Measurements from ENCODE around the gene SUMF1.

Gene SUMF1

GRCh38 chr3:4395448-4395847 is 71.6 kb downstream of the SUMF1 start:
- no peaks in the 10 kb centered on the region for H3K27me3 ChIP-seq (ENCODE audit: insufficient read depth, insufficient read length)
- TF ChIP-seq ZNF274 (IDR thresholded peaks at IDR 0.05; ENCODE audit: low read depth, low read length) (no peak), SUZ12 (IDR thresholded peaks at IDR 0.05; ENCODE audit: extremely low read depth, insufficient read depth, insufficient read length) (no peak), YY1 (IDR thresholded peaks at IDR 0.05; ENCODE audit: insufficient read depth, insufficient read length) (no peak)
- no peaks in the 10 kb centered on the region for H3K9me3 ChIP-seq (ENCODE audit: insufficient read depth, low read length)
- no peak overlapping the region for H3K9ac ChIP-seq (ENCODE audit: insufficient read length, low read depth)
- peaks cover 5% of the 10 kb centered on the region for H3K36me3 ChIP-seq (ENCODE audit: insufficient read depth, insufficient read length, low read length)
- H3K4me1 ChIP-seq (ENCODE audit: insufficient read depth, insufficient read length): no peaks in the 10 kb centered on the region
- DNase-seq (ENCODE audit: low read depth, low spot score): no peak
- H3K4me3 ChIP-seq (ENCODE audit: insufficient read length, low read depth): no peak overlapping the region

GRCh38 chr3:4394567-4394966 is 72.5 kb downstream of the SUMF1 start:
- H3K9me3 ChIP-seq (ENCODE audit: insufficient read depth, low read length): no peaks in the 10 kb centered on the region
- H3K4me1 ChIP-seq (ENCODE audit: insufficient read depth, insufficient read length): no peaks in the 10 kb centered on the region
- DNase-seq (ENCODE audit: low read depth, low spot score): no peak
- peaks cover 5% of the 10 kb centered on the region for H3K36me3 ChIP-seq (ENCODE audit: insufficient read depth, insufficient read length, low read length)
- H3K4me3 ChIP-seq (ENCODE audit: insufficient read length, low read depth): no peak overlapping the region
- H3K27me3 ChIP-seq (ENCODE audit: insufficient read depth, insufficient read length): no peaks in the 10 kb centered on the region
- H3K9ac ChIP-seq (ENCODE audit: insufficient read length, low read depth): no peak overlapping the region
- TF ChIP-seq YY1 (IDR thresholded peaks at IDR 0.05; ENCODE audit: insufficient read depth, insufficient read length) (no peak), SUZ12 (IDR thresholded peaks at IDR 0.05; ENCODE audit: extremely low read depth, insufficient read depth, insufficient read length) (no peak), ZNF274 (IDR thresholded peaks at IDR 0.05; ENCODE audit: low read depth, low read length) (no peak)

- H3K4me3 ChIP-seq (ENCODE audit: insufficient read length, low read depth): no peak overlapping the region
- H3K9ac ChIP-seq (ENCODE audit: insufficient read length, low read depth): no peak overlapping the region
- peaks cover 5% of the 10 kb centered on the region for H3K36me3 ChIP-seq (ENCODE audit: insufficient read depth, insufficient read length, low read length)
- TF ChIP-seq ZNF274 (IDR thresholded peaks at IDR 0.05; ENCODE audit: low read depth, low read length) (no peak), YY1 (IDR thresholded peaks at IDR 0.05; ENCODE audit: insufficient read depth, insufficient read length) (no peak), SUZ12 (IDR thresholded peaks at IDR 0.05; ENCODE audit: extremely low read depth, insufficient read depth, insufficient read length) (no peak)
- no peaks in the 10 kb centered on the region for H3K9me3 ChIP-seq (ENCODE audit: insufficient read depth, low read length)
- DNase-seq (ENCODE audit: low read depth, low spot score): no peak
- H3K4me1 ChIP-seq (ENCODE audit: insufficient read depth, insufficient read length): no peaks in the 10 kb centered on the region
- H3K27me3 ChIP-seq (ENCODE audit: insufficient read depth, insufficient read length): no peaks in the 10 kb centered on the region
Observed at GRCh38 chr3:4394048-4394447, 73.0 kb downstream of the SUMF1 start.

- Histone ChIP-seq H3K9me3 (ENCODE audit: insufficient read depth, low read length) (no peaks in the 10 kb centered on the region), H3K27me3 (ENCODE audit: insufficient read depth, insufficient read length) (no peaks in the 10 kb centered on the region), H3K36me3 (ENCODE audit: insufficient read depth, insufficient read length, low read length) (peaks cover 5% of the 10 kb centered on the region), H3K4me1 (ENCODE audit: insufficient read depth, insufficient read length) (no peaks in the 10 kb centered on the region), H3K9ac (ENCODE audit: insufficient read length, low read depth) (no peak overlapping the region), H3K4me3 (ENCODE audit: insufficient read length, low read depth) (no peak overlapping the region)
- TF ChIP-seq YY1 (IDR thresholded peaks at IDR 0.05; ENCODE audit: insufficient read depth, insufficient read length) (no peak), ZNF274 (IDR thresholded peaks at IDR 0.05; ENCODE audit: low read depth, low read length) (no peak), SUZ12 (IDR thresholded peaks at IDR 0.05; ENCODE audit: extremely low read depth, insufficient read depth, insufficient read length) (no peak)
- DNase-seq (ENCODE audit: low read depth, low spot score): no peak
Observed at GRCh38 chr3:4392992-4393391, 74.1 kb downstream of the SUMF1 start.

- no peaks in the 10 kb centered on the region for H3K9me3 ChIP-seq (ENCODE audit: insufficient read depth, low read length)
- H3K36me3 ChIP-seq (ENCODE audit: insufficient read depth, insufficient read length, low read length): no peaks in the 10 kb centered on the region
- H3K27me3 ChIP-seq (ENCODE audit: insufficient read depth, insufficient read length): no peaks in the 10 kb centered on the region
- H3K4me3 ChIP-seq (ENCODE audit: insufficient read length, low read depth): no peak overlapping the region
- no peaks in the 10 kb centered on the region for H3K4me1 ChIP-seq (ENCODE audit: insufficient read depth, insufficient read length)
- H3K9ac ChIP-seq (ENCODE audit: insufficient read length, low read depth): no peak overlapping the region
- DNase-seq (ENCODE audit: low read depth, low spot score): no peak
- TF ChIP-seq ZNF274 (IDR thresholded peaks at IDR 0.05; ENCODE audit: low read depth, low read length) (no peak), SUZ12 (IDR thresholded peaks at IDR 0.05; ENCODE audit: extremely low read depth, insufficient read depth, insufficient read length) (no peak), YY1 (IDR thresholded peaks at IDR 0.05; ENCODE audit: insufficient read depth, insufficient read length) (no peak)
Observed at GRCh38 chr3:4387210-4388204, 79.6 kb downstream of the SUMF1 start.

GRCh38 chr3:4385201-4385600 is 81.9 kb downstream of the SUMF1 start:
- no peak for TF ChIP-seq SUZ12 (IDR thresholded peaks at IDR 0.05; ENCODE audit: extremely low read depth, insufficient read depth, insufficient read length)
- H3K4me3 ChIP-seq (ENCODE audit: insufficient read length, low read depth): no peak overlapping the region
- DNase-seq (ENCODE audit: low read depth, low spot score): no peak
- H3K27me3 ChIP-seq (ENCODE audit: insufficient read depth, insufficient read length): no peaks in the 10 kb centered on the region
- H3K9ac ChIP-seq (ENCODE audit: insufficient read length, low read depth): no peak overlapping the region
- no peaks in the 10 kb centered on the region for H3K9me3 ChIP-seq (ENCODE audit: insufficient read depth, low read length)
- H3K4me1 ChIP-seq (ENCODE audit: insufficient read depth, insufficient read length): no peaks in the 10 kb centered on the region
- no peaks in the 10 kb centered on the region for H3K36me3 ChIP-seq (ENCODE audit: insufficient read depth, insufficient read length, low read length)

- TF ChIP-seq YY1 (IDR thresholded peaks at IDR 0.05; ENCODE audit: insufficient read depth, insufficient read length) (no peak), ZNF274 (IDR thresholded peaks at IDR 0.05; ENCODE audit: low read depth, low read length) (no peak), SUZ12 (IDR thresholded peaks at IDR 0.05; ENCODE audit: extremely low read depth, insufficient read depth, insufficient read length) (no peak)
- H3K36me3 ChIP-seq (ENCODE audit: insufficient read depth, insufficient read length, low read length): no peaks in the 10 kb centered on the region
Observed at GRCh38 chr3:4380013-4380412, 87.1 kb downstream of the SUMF1 start.

More at GRCh38 chr3:4380013-4380412, 87.1 kb downstream of the SUMF1 start:
- DNase-seq (ENCODE audit: low read depth, low spot score): no peak
- H3K27me3 ChIP-seq (ENCODE audit: insufficient read depth, insufficient read length): no peaks in the 10 kb centered on the region
- H3K9ac ChIP-seq (ENCODE audit: insufficient read length, low read depth): no peak overlapping the region
- no peaks in the 10 kb centered on the region for H3K4me1 ChIP-seq (ENCODE audit: insufficient read depth, insufficient read length)
- H3K9me3 ChIP-seq (ENCODE audit: insufficient read depth, low read length): no peaks in the 10 kb centered on the region
- no peak overlapping the region for H3K4me3 ChIP-seq (ENCODE audit: insufficient read length, low read depth)

Data from NT2/D1 (cell line).